SK-N-SH (cell line): ENCODE measurements around the gene RASGEF1C. TPM values are rescaled to one million over a fixed set of nuclear protein-coding genes. Genes with fewer than 3 reads are reported as not detected.

Experiments used
- CTCF ChIA-PET: fragments of 300-600, 350-600 bp; formaldehyde crosslinking; extraction: SDS; loops from one replicate; lab custom pipeline; 2021; lab: Yijun Ruan, JAX
- POLR2A ChIA-PET: fragments of 350-600 bp; sonication (Branson Sonifier 250); formaldehyde crosslinking; extraction: SDS; loops from one replicate; lab custom pipeline; 2020; ENCODE audit warnings: antibody characterized with exemption, inconsistent platforms; lab: Yijun Ruan, JAX
- DNase-seq: peaks from one replicate; pipeline ENCODE4 v3.0.0; 2012
- H2AFZ ChIP-seq: fragments of 200-600 bp; sonication (generic); 2 replicates; pipeline ENCODE4 v1.8.1; 2016; ENCODE audit warnings: antibody characterized with exemption, mild to moderate bottlenecking, low read depth
- H3F3A ChIP-seq: fragments of 200-600 bp; sonication (generic); replicated peaks from 2 replicates; pipeline ENCODE3; 2016; ENCODE audit warnings: antibody characterized with exemption, mild to moderate bottlenecking; ENCODE audit not compliant: insufficient read depth
- H3K27ac ChIP-seq, 2 experiments: fragments of 200-500 bp in 1 of 2; fragments of 200-600 bp in 1 of 2; sonication (Bioruptor generic) in 1 of 2; sonication (generic), shearing (Covaris generic) in 1 of 2; 2 replicates each; pipeline versions ENCODE4 v1.5.1 to v1.6.1; 2014 to 2016; ENCODE audit warnings: low read depth in 2 of 2, inconsistent platforms in 1 of 2, low read length in 1 of 2, mild to moderate bottlenecking in 1 of 2, mixed read lengths in 1 of 2
- H3K27me3 ChIP-seq: fragments of 200-600 bp; sonication (generic), shearing (Covaris generic); 2 replicates; pipeline ENCODE4 v1.6.1; 2016; ENCODE audit warnings: mixed run types; ENCODE audit not compliant: insufficient read depth
- H3K36me3 ChIP-seq, 2 experiments: fragments of 200-500 bp in 1 of 2; fragments of 200-600 bp in 1 of 2; sonication (Bioruptor generic) in 1 of 2; sonication (generic) in 1 of 2; replicated peaks in 1 of 2; 2 replicates each; pipeline versions ENCODE3 to v1.5.1; 2014 to 2016; ENCODE audit warnings: low read length in 1 of 2, mild to moderate bottlenecking in 1 of 2; ENCODE audit not compliant: insufficient read depth in 2 of 2, control insufficient read depth in 1 of 2
- H3K4me1 ChIP-seq, 2 experiments: fragments of 200-500 bp in 1 of 2; fragments of 200-600 bp in 1 of 2; sonication (Bioruptor generic) in 1 of 2; sonication (generic), shearing (Covaris generic) in 1 of 2; 2 replicates each; pipeline versions ENCODE4 v1.5.1 to v1.6.1; 2014 to 2016; ENCODE audit warnings: low read depth in 1 of 2, low read length in 1 of 2, mixed run types in 1 of 2; ENCODE audit not compliant: insufficient read depth in 2 of 2, control insufficient read depth in 1 of 2
- H3K4me2 ChIP-seq: fragments of 200-600 bp; sonication (generic), shearing (Covaris generic); 2 replicates; pipeline ENCODE4 v1.6.1; 2017; ENCODE audit warnings: mixed run types
- H3K4me3 ChIP-seq, 2 experiments: fragments of 200-500 bp in 1 of 2; fragments of 200-600 bp in 1 of 2; sonication (Bioruptor generic) in 1 of 2; sonication (generic), shearing (Covaris generic) in 1 of 2; 2 replicates each; pipeline versions ENCODE4 v1.5.1 to v1.8.1; 2014 to 2016; ENCODE audit warnings: low read depth in 2 of 2, inconsistent platforms in 1 of 2, low read length in 1 of 2, mild to moderate bottlenecking in 1 of 2, mixed read lengths in 1 of 2, moderate library complexity in 1 of 2
- H3K79me2 ChIP-seq: fragments of 200-600 bp; sonication (generic); 2 replicates; pipeline ENCODE4 v1.8.1; 2017; ENCODE audit warnings: mild to moderate bottlenecking; ENCODE audit not compliant: insufficient read depth
- H3K9ac ChIP-seq: fragments of 200-600 bp; sonication (generic); 2 replicates; pipeline ENCODE4 v1.6.1; 2017; ENCODE audit warnings: mixed run types
- H3K9me2 ChIP-seq: fragments of 200-600 bp; sonication (generic); 2 replicates; pipeline ENCODE4 v1.6.1; 2017; ENCODE audit warnings: mixed run types
- H3K9me3 ChIP-seq: fragments of 200-600 bp; sonication (generic); 2 replicates; pipeline ENCODE4 v1.6.1; 2017; ENCODE audit warnings: mixed run types, mild to moderate bottlenecking, moderate library complexity
- H4K20me1 ChIP-seq: fragments of 200-600 bp; sonication (generic); 2 replicates; pipeline ENCODE4 v1.6.1; 2017; ENCODE audit warnings: mild to moderate bottlenecking, mixed run types; ENCODE audit not compliant: insufficient read depth
- ELF1 ChIP-seq: IDR thresholded peaks from 2 replicates; pipeline ENCODE4 v1.4.0; 2012
- EZH2phosphoT487 ChIP-seq: fragments of 200-600 bp; sonication (generic); IDR thresholded peaks from 2 replicates; pipeline ENCODE4 v1.6.1; 2017; ENCODE audit warnings: low read depth, mixed run types, mild to moderate bottlenecking, antibody characterized with exemption, moderate library complexity, borderline replicate concordance
- FOSL2 ChIP-seq: IDR thresholded peaks from 2 replicates; pipeline ENCODE4 v1.4.0; 2012; ENCODE audit warnings: low read depth, mild to moderate bottlenecking, moderate library complexity, borderline replicate concordance
- FOXM1 ChIP-seq: IDR thresholded peaks from 2 replicates; pipeline ENCODE4 v1.4.0; 2012; ENCODE audit warnings: low read depth, mild to moderate bottlenecking
- GATA2 ChIP-seq: sonication (generic); formaldehyde crosslinking; IDR thresholded peaks from 2 replicates; pipeline ENCODE4 v1.5.0; 2020; ENCODE audit warnings: mild to moderate bottlenecking, missing genetic modification reagents
- IRF3 ChIP-seq: fragments of 150-350 bp; IDR thresholded peaks from 2 replicates; pipeline ENCODE4 v1.6.1; 2016; ENCODE audit warnings: mild to moderate bottlenecking, low read depth, low read length
- JUND ChIP-seq: IDR thresholded peaks from 2 replicates; pipeline ENCODE4 v1.4.0; 2012
- NFIC ChIP-seq: IDR thresholded peaks from 2 replicates; pipeline ENCODE4 v1.4.0; 2012; ENCODE audit warnings: borderline replicate concordance
- NRF1 ChIP-seq: IDR thresholded peaks from 2 replicates; pipeline ENCODE4 v1.6.1; 2012; ENCODE audit warnings: low read depth, mild to moderate bottlenecking, low read length
- POLR2AphosphoS5 ChIP-seq: IDR thresholded peaks from 2 replicates; pipeline ENCODE4 v1.6.1; 2012; ENCODE audit warnings: low read depth, low read length
- RAD21 ChIP-seq: IDR thresholded peaks from 2 replicates; pipeline ENCODE4 v1.6.1; 2012; ENCODE audit warnings: mild to moderate bottlenecking, low read length
- RCOR1 ChIP-seq: fragments of 150-350 bp; IDR thresholded peaks from 2 replicates; pipeline ENCODE4 v1.6.1; 2017; ENCODE audit warnings: antibody characterized with exemption, low read length
- REST ChIP-seq: IDR thresholded peaks from 2 replicates; pipeline ENCODE4 v1.6.1; 2012; ENCODE audit warnings: mild to moderate bottlenecking, low read depth, low read length, moderate library complexity
- SIN3A ChIP-seq: IDR thresholded peaks from 2 replicates; pipeline ENCODE4 v1.6.1; 2012; ENCODE audit warnings: low read depth, mild to moderate bottlenecking, low read length, moderate library complexity, borderline replicate concordance
- SMC3 ChIP-seq: IDR thresholded peaks from 2 replicates; pipeline ENCODE4 v1.6.1; 2012; ENCODE audit warnings: low read depth, low read length, improper control_type of control experiment
- TCF12 ChIP-seq: IDR thresholded peaks from 2 replicates; pipeline ENCODE4 v1.4.0; 2012
- WGBS: methylation state at CpG from one replicate; pipeline ENCODE4 v1.1.6; 2017; ENCODE audit warnings: low lambda C conversion rate; 5-methylcytosine and 5-hydroxymethylcytosine counted together
- polyA plus RNA-seq, 3 experiments: library from polyadenylated mRNA; depleted of rRNA; stranded (reverse); fragments of >200 nt; gene quantifications; 2 replicates each; pipeline ENCODE4 v1.2.3, GENCODE V29; 2012

The RASGEF1C gene
- polyA plus RNA-seq, 1 of the 3 experiments (the other 2 are of a cell fraction) = not detected

- Histone ChIP-seq H3K4me2 (no peak overlapping the region), H3K9ac (no peak overlapping the region), H3F3A (no peaks in the 10 kb centered on the region), H3K27ac (no peak overlapping the region), H4K20me1 (no peaks in the 10 kb centered on the region), H3K9me3 (no peaks in the 10 kb centered on the region), H3K79me2 (no peaks in the 10 kb centered on the region), H2AFZ (no peak overlapping the region), H3K36me3 (no peaks in the 10 kb centered on the region), H3K4me3 (no peak overlapping the region), H3K9me2 (no peaks in the 10 kb centered on the region), H3K27me3 (no peaks in the 10 kb centered on the region; the same call in 1 of the 2 replicates), H3K4me1 (peaks cover 0 to 8% of the 10 kb centered on the region in 2 experiments; a peak in 1 of 4 replicates)
- ChIA-PET POLR2A (no interaction called here), CTCF (interaction anchor here (1.2 to 4.9 kb wide), 3 partner anchors 24 to 87 kb away, joined by 3 to 52 read pairs (median 4); no protein-coding TSS in a partner anchor)
- no peak for DNase-seq
- WGBS = 33% methylated on average over 1 of the region's 1 CpG
- TF ChIP-seq RAD21 (no peak), FOXM1 (no peak), REST (no peak), RCOR1 (no peak), TCF12 (no peak), GATA2 (no peak), SMC3 (no peak), NFIC (no peak), JUND (no peak), ELF1 (no peak), POLR2AphosphoS5 (no peak), EZH2phosphoT487 (no peak), FOSL2 (no peak), IRF3 (no peak)
Measured at GRCh38 chr5:180205916-180206315, 3.1 kb downstream of the RASGEF1C start.

- TF ChIP-seq POLR2AphosphoS5 (no peak), NRF1 (no peak), SIN3A (no peak), EZH2phosphoT487 (no peak), NFIC (no peak), SMC3 (no peak)
- Histone ChIP-seq H3K9me2 (no peaks in the 10 kb centered on the region), H3K27ac (no peak overlapping the region), H3K36me3 (no peaks in the 10 kb centered on the region), H2AFZ (no peak overlapping the region), H3K27me3 (no peaks in the 10 kb centered on the region; the same call in 1 of the 2 replicates), H3K9ac (no peak overlapping the region), H3K4me2 (no peak overlapping the region), H3K79me2 (no peaks in the 10 kb centered on the region), H3K4me3 (no peak overlapping the region), H4K20me1 (no peaks in the 10 kb centered on the region), H3K4me1 (peaks cover 0 to 7% of the 10 kb centered on the region in 2 experiments; a peak in 1 of 4 replicates), H3K9me3 (no peaks in the 10 kb centered on the region), H3F3A (no peaks in the 10 kb centered on the region)
- WGBS = 57% methylated on average over 1 of the region's 1 CpG
- ChIA-PET CTCF (interaction anchor here (1.2 kb wide), 1 partner anchor 79 kb away, joined by 3 read pairs; no protein-coding TSS in a partner anchor), POLR2A (no interaction called here)
- DNase-seq = no peak
Measured at GRCh38 chr5:180204276-180204819, 4.7 kb downstream of the RASGEF1C start.
